GM12878 (cell line): ENCODE measurements around the gene KTN1. TPM values are rescaled to one million over a fixed set of nuclear protein-coding genes. Genes with fewer than 3 reads are reported as not detected.

ENCODE experiments used
- ATAC-seq: fragments of 200-7000 bp; cut with Tn5 transposase; 3 replicates; pipeline ENCODE4 v1.9.1; 2020; ENCODE audit warnings: mild to moderate bottlenecking, moderate library complexity
- BruUV-seq: library from RNA; stranded (reverse); fragments of 400-500 nt; replicated peaks from 2 replicates; lab custom pipeline; 2021; lab: Mats Ljungman, UMichigan
- CTCF ChIA-PET: fragments of 300-600 bp; sonication (Branson Sonifier 250); formaldehyde crosslinking; extraction: SDS; loops from one replicate; lab custom pipeline; 2021; ENCODE audit warnings: inconsistent platforms; lab: Yijun Ruan, JAX
- POLR2A ChIA-PET: fragments of 350-600 bp; formaldehyde crosslinking; extraction: SDS; loops from one replicate; lab custom pipeline; 2021; ENCODE audit warnings: inconsistent platforms; lab: Charles Lee
- RAD21 ChIA-PET: fragments of 300-600 bp; sonication (Branson Sonifier 250); formaldehyde crosslinking; loops from one replicate; lab custom pipeline; 2023; ENCODE audit warnings: antibody characterized with exemption; ENCODE audit not compliant: unreplicated experiment; lab: Charles Lee
- SMC1A ChIA-PET: fragments of 300-600 bp; sonication (Branson Sonifier 250); formaldehyde crosslinking; loops from one replicate; lab custom pipeline; 2023; ENCODE audit not compliant: unreplicated experiment, uncharacterized antibody; lab: Charles Lee
- DNase-seq: peaks from one replicate; pipeline ENCODE4 v3.0.0-alpha.2; 2011; ENCODE audit warnings: low read depth, low spot score
- FAIRE-seq: peaks from 3 replicates; lab custom pipeline; 2011; peaks lifted over from hg19 to GRCh38; lab: Jason Lieb, UNC
- H2AFZ ChIP-seq: 2 replicates; pipeline ENCODE4 v1.6.0; 2011; ENCODE audit warnings: low read depth, low read length, control low read depth; ENCODE audit not compliant: control insufficient read depth
- H3K27ac ChIP-seq: 2 replicates; pipeline ENCODE4 v1.5.1; 2011; ENCODE audit warnings: control low read depth; ENCODE audit not compliant: control insufficient read depth, insufficient read depth
- H3K27me3 ChIP-seq, 2 experiments: replicated peaks in 1 of 2; 2 replicates each; pipeline versions ENCODE4 v1.6.0 to v1.6.1; 2011; ENCODE audit warnings: low read length in 1 of 2; ENCODE audit not compliant: control insufficient read depth in 2 of 2, insufficient read depth in 2 of 2
- H3K36me3 ChIP-seq, 2 experiments: 2 replicates each; pipeline ENCODE4 v1.5.1; 2011; ENCODE audit warnings: low read length in 1 of 2; ENCODE audit not compliant: control insufficient read depth in 2 of 2, insufficient read depth in 2 of 2
- H3K4me1 ChIP-seq: 2 replicates; pipeline ENCODE4 v1.6.1; 2011; ENCODE audit warnings: mild to moderate bottlenecking, low read length, moderate library complexity, mixed read lengths; ENCODE audit not compliant: control insufficient read depth, insufficient read depth
- H3K4me2 ChIP-seq: 2 replicates; pipeline ENCODE4 v1.6.0; 2011; ENCODE audit warnings: control low read depth; ENCODE audit not compliant: control insufficient read depth, insufficient read depth
- H3K4me3 ChIP-seq: fragments of 200-600 bp; sonication (generic); 2 replicates; pipeline ENCODE4 v1.5.1; 2016
- H3K79me2 ChIP-seq: 2 replicates; pipeline ENCODE4 v1.6.0; 2011; ENCODE audit warnings: low read length; ENCODE audit not compliant: control insufficient read depth, insufficient read depth
- H3K9ac ChIP-seq: 2 replicates; pipeline ENCODE4 v1.8.0; 2011; ENCODE audit warnings: low read length, control low read depth, mixed read lengths; ENCODE audit not compliant: control insufficient read depth, insufficient read depth
- H3K9me3 ChIP-seq: replicated peaks from 3 replicates; pipeline ENCODE4 v1.5.1; 2011; ENCODE audit warnings: mild to moderate bottlenecking, low read length; ENCODE audit not compliant: control insufficient read depth, insufficient read depth
- H4K20me1 ChIP-seq: 2 replicates; pipeline ENCODE4 v1.6.0; 2011; ENCODE audit not compliant: control insufficient read depth, insufficient read depth
- BCLAF1 ChIP-seq: fragments of 450-650 bp; IDR thresholded peaks from 2 replicates; pipeline ENCODE4 v1.6.1; 2017; ENCODE audit warnings: antibody characterized with exemption, mild to moderate bottlenecking, moderate library complexity
- CHD4 ChIP-seq: fragments of 200-600 bp; sonication (generic); IDR thresholded peaks from 2 replicates; pipeline ENCODE4 v1.6.1; 2016; ENCODE audit warnings: mild to moderate bottlenecking
- EED ChIP-seq: sonication (generic); IDR thresholded peaks from 2 replicates; pipeline ENCODE4 v1.6.1; 2016; ENCODE audit warnings: antibody characterized with exemption, low read depth
- HCFC1 ChIP-seq: fragments of 150-350 bp; IDR thresholded peaks from 2 replicates; pipeline ENCODE4 v1.6.1; 2014; ENCODE audit warnings: low read length
- JUND ChIP-seq: IDR thresholded peaks from 2 replicates; pipeline ENCODE4 v1.6.1; 2012; ENCODE audit warnings: low read depth, mild to moderate bottlenecking, low read length, improper control_type of control experiment, moderate library complexity
- LARP7 ChIP-seq: fragments of 450-650 bp; IDR thresholded peaks from 2 replicates; pipeline ENCODE4 v1.6.1; 2017; ENCODE audit warnings: mild to moderate bottlenecking
- NR2C1 ChIP-seq: fragments of 450-650 bp; IDR thresholded peaks from 2 replicates; pipeline ENCODE4 v1.6.1; 2017; ENCODE audit warnings: antibody characterized with exemption, mild to moderate bottlenecking, moderate library complexity
- SMAD5 ChIP-seq: IDR thresholded peaks from 2 replicates; pipeline ENCODE4 v1.6.1; 2016; ENCODE audit warnings: antibody characterized with exemption, low read depth
- ZNF24 ChIP-seq: fragments of 450-650 bp; IDR thresholded peaks from 2 replicates; pipeline ENCODE4 v1.6.1; 2017; ENCODE audit warnings: antibody characterized with exemption, mild to moderate bottlenecking
- WGBS: methylation state at CpG from one replicate; pipeline ENCODE4 v1.1.6; 2016; ENCODE audit warnings: low lambda C conversion rate; ENCODE audit not compliant: insufficient replicate concordance, insufficient coverage; ENCODE audit errors: missing lambda C conversion rate; 5-methylcytosine and 5-hydroxymethylcytosine counted together
- in situ Hi-C: fragments of 300-500 bp; cut with MboI; formaldehyde crosslinking; loops from 9 replicates; pipeline ENCODE4 v1.14.3; 2018; ENCODE audit warnings: mixed read lengths
- intact Hi-C: fragments of 100-400 bp; cut with micrococcal nuclease; formaldehyde crosslinking; loops from one replicate; pipeline ENCODE4 v1.14.2; 2022; ENCODE audit not compliant: unreplicated experiment
- polyA plus RNA-seq, 11 experiments: library from polyadenylated mRNA; depleted of rRNA in 4 of 11; unstranded in 6 of 11; stranded (reverse) in 5 of 11; fragments of >200 nt; fragmentation: Nextera tagmentation in 4 of 11; fragmentation: Illumina TruSeq in 1 of 11; extraction: Ambion mirVana in 4 of 11; extraction: Trizol in 1 of 11; gene quantifications; 1 replicate in 1 of 11; 2 replicates in 10 of 11; pipeline versions ENCODE4 v1.2.1 to v1.2.3, GENCODE V29; 2011 to 2016; ENCODE audit warnings: inconsistent platforms in 2 of 11, missing spikeins in 2 of 11, low read depth in 1 of 11
- total RNA-seq, 4 experiments: library from RNA; depleted of rRNA in 3 of 4; stranded (reverse); fragments of >200 nt in 3 of 4; fragmentation: Illumina TruSeq in 1 of 4; extraction: Trizol in 1 of 4; gene quantifications; 2 replicates each; pipeline versions ENCODE4 v1.2.1 to v1.2.3, GENCODE V29; 2013 to 2021

The KTN1 gene
- total and polyA plus RNA-seq, 10 of the 15 experiments (the other 5 are each of a cell fraction or from before 2014, with no cell fraction given): 50.6 to 154 (median 84.2) TPM

- TF ChIP-seq NR2C1 (no peak), CHD4 (no peak)
Observed at GRCh38 chr14:55681096-55681495, 101.1 kb downstream of the KTN1 start (continued).

- ChIA-PET SMC1A (interaction anchor here (0.7 to 2.0 kb wide), 3 partner anchors 9 to 239 kb away, joined by 3 to 4 read pairs (median 3); no protein-coding TSS in a partner anchor), RAD21 (no interaction called here), POLR2A (no interaction called here), CTCF (interaction anchor here (1.3 kb wide), 1 partner anchor 790 kb away, joined by 3 read pairs; no protein-coding TSS in a partner anchor)
- no peaks in the 10 kb centered on the region for H4K20me1 ChIP-seq
- in situ Hi-C loops: no loop called here
- FAIRE-seq: no peak
- 98% methylated on average over 8 of the region's 8 CpGs for WGBS
- no peaks in the 10 kb centered on the region for H3K27me3 ChIP-seq
- peaks cover 5% of the 10 kb centered on the region; the same call in 1 of the 2 replicates for H3K4me1 ChIP-seq
- H3K27ac ChIP-seq: no peak overlapping the region
- TF ChIP-seq BCLAF1 (no peak), ZNF24 (no peak), JUND (no peak), EED (no peak), SMAD5 (no peak), NR2C1 (no peak), LARP7 (no peak), HCFC1 (no peak)
- H3K36me3 ChIP-seq: peaks cover 0 to 7% of the 10 kb centered on the region in 2 experiments; a peak in 2 of 4 replicates
- no TSS peak for BruUV-seq
- ATAC-seq: no peak
- H3K9ac ChIP-seq: no peak overlapping the region
- DNase-seq: no peak
- intact Hi-C loops: no loop called here
- H3K79me2 ChIP-seq: no peaks in the 10 kb centered on the region
- H2AFZ ChIP-seq: no peak overlapping the region
- no peaks in the 10 kb centered on the region for H3K9me3 ChIP-seq
- H3K4me2 ChIP-seq: no peak overlapping the region
- H3K4me3 ChIP-seq: no peak overlapping the region
Observed at GRCh38 chr14:55684956-55685584, 105.1 kb downstream of the KTN1 start.
